ENCODE measurements around the gene NRXN2. TPM values are rescaled to one million over a fixed set of nuclear protein-coding genes. Genes with fewer than 3 reads are reported as not detected.

The NRXN2 gene
- total RNA-seq, 1 donor from 2014 or later, result 0.14 TPM

DNA sequence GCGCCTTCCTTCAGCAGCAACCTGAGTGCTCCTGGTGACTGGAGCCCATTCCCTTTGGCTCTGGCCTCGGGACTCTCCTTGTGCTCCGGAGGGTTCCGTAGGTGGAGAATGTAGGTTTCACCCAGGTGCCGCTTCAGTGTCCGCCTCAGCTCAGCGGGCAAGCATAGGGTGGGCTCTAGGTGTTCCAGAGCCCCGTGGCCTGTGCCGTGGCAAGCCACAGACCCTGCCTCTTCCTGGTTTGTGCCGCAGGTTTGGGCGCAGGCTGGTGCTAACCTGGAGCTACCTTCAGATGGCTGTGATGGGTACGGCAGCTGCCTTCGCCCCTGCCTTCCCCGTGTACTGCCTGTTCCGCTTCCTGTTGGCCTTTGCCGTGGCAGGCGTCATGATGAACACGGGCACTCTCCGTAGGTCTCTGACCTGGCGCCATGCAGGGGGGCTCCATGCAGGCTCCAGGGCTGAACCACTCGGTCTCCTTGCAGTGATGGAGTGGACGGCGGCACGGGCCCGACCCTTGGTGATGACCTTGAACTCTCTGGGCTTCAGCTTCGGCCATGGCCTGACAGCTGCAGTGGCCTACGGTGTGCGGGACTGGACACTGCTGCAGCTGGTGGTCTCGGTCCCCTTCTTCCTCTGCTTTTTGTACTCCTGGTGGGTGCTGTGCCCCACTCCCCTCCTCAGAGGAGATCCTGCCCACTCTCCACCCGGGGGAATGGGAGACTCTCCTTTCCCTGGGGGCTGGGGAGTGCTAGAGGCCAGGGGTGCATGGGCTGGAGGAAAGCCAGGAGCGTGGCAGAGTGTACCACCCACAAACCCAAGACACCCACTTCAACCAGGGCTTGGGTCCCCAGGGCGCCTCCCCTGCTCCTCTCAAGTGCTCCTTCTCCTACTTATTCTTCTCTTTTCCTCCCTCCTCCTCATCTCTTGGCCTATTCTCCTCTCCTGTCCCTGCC, 129.6 kb downstream of the NRXN2 start:
- no peak overlapping the region for H3K27ac ChIP-seq (ENCODE audit: low read depth, low read length)
- H3K9me3 ChIP-seq (ENCODE audit: insufficient read depth, low read depth, low read length), result peaks cover 2% of the 10 kb centered on the region
- no peaks in the 10 kb centered on the region for H3K4me1 ChIP-seq (ENCODE audit: insufficient read depth, low read length)
- H3K27me3 ChIP-seq (ENCODE audit: insufficient read depth, low read length), result no peaks in the 10 kb centered on the region
- no peak for DNase-seq (ENCODE audit: low read depth)
- no peak overlapping the region for H2AFZ ChIP-seq (ENCODE audit: low read depth, low read length)
- FAIRE-seq, result no peak
- Mint-ChIP-seq H3K27me3 (ENCODE audit: low read depth, unreplicated experiment) (peaks cover 24% of the 10 kb centered on the region), H3K27ac (ENCODE audit: unreplicated experiment) (no peak overlapping the region), H3K36me3 (ENCODE audit: low read depth, unreplicated experiment) (peaks cover 2% of the 10 kb centered on the region), H3K9me3 (ENCODE audit: unreplicated experiment) (peaks cover 9% of the 10 kb centered on the region), H3K4me1 (ENCODE audit: low read depth, unreplicated experiment) (no peaks in the 10 kb centered on the region), H3K4me3 (ENCODE audit: unreplicated experiment) (no peak overlapping the region)
- H3K4me3 ChIP-seq (ENCODE audit: insufficient read depth, low read depth, low read length), result no peak overlapping the region
- no peak overlapping the region for H3K4me2 ChIP-seq (ENCODE audit: low read length)
- H3K36me3 ChIP-seq (ENCODE audit: insufficient read depth, low read length), result no peaks in the 10 kb centered on the region
- H3K79me2 ChIP-seq (ENCODE audit: insufficient read depth, low read length), result no peaks in the 10 kb centered on the region
- no peak for TF ChIP-seq EZH2 (IDR thresholded peaks at IDR 0.05; ENCODE audit: insufficient read depth, low read length)
- TF ChIP-seq, protein P1, sequence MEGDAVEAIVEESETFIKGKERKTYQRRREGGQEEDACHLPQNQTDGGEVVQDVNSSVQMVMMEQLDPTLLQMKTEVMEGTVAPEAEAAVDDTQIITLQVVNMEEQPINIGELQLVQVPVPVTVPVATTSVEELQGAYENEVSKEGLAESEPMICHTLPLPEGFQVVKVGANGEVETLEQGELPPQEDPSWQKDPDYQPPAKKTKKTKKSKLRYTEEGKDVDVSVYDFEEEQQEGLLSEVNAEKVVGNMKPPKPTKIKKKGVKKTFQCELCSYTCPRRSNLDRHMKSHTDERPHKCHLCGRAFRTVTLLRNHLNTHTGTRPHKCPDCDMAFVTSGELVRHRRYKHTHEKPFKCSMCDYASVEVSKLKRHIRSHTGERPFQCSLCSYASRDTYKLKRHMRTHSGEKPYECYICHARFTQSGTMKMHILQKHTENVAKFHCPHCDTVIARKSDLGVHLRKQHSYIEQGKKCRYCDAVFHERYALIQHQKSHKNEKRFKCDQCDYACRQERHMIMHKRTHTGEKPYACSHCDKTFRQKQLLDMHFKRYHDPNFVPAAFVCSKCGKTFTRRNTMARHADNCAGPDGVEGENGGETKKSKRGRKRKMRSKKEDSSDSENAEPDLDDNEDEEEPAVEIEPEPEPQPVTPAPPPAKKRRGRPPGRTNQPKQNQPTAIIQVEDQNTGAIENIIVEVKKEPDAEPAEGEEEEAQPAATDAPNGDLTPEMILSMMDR (IDR thresholded peaks at IDR 0.05; ENCODE audit: insufficient read depth, low read depth, low read length), result no peak
- H4K20me1 ChIP-seq (ENCODE audit: insufficient read depth, low read length), result no peaks in the 10 kb centered on the region
- no peak overlapping the region for H3K9ac ChIP-seq (ENCODE audit: low read length)

- no peaks in the 10 kb centered on the region for H3K4me1 Mint-ChIP-seq (ENCODE audit: low read depth, unreplicated experiment)
- H3K27ac Mint-ChIP-seq (ENCODE audit: unreplicated experiment), result no peak overlapping the region
- no peak for DNase-seq (ENCODE audit: low read depth)
- peaks cover 31% of the 10 kb centered on the region for H3K27me3 Mint-ChIP-seq (ENCODE audit: low read depth, unreplicated experiment)
- no peak overlapping the region for H3K27ac ChIP-seq (ENCODE audit: low read depth, low read length)
- H3K4me3 Mint-ChIP-seq (ENCODE audit: unreplicated experiment), result no peak overlapping the region
- no peak overlapping the region for H2AFZ ChIP-seq (ENCODE audit: low read depth, low read length)
- H3K4me2 ChIP-seq (ENCODE audit: low read length), result no peak overlapping the region
- no peaks in the 10 kb centered on the region for H4K20me1 ChIP-seq (ENCODE audit: insufficient read depth, low read length)
- H3K79me2 ChIP-seq (ENCODE audit: insufficient read depth, low read length), result no peaks in the 10 kb centered on the region
- FAIRE-seq, result no peak
- peaks cover 2% of the 10 kb centered on the region for H3K36me3 Mint-ChIP-seq (ENCODE audit: low read depth, unreplicated experiment)
- no peaks in the 10 kb centered on the region for H3K36me3 ChIP-seq (ENCODE audit: insufficient read depth, low read length)
- no peak overlapping the region for H3K4me3 ChIP-seq (ENCODE audit: insufficient read depth, low read depth, low read length)
- peaks cover 16% of the 10 kb centered on the region for H3K9me3 Mint-ChIP-seq (ENCODE audit: unreplicated experiment)
- H3K9me3 ChIP-seq (ENCODE audit: insufficient read depth, low read depth, low read length), result peaks cover 2% of the 10 kb centered on the region
- no peak for TF ChIP-seq EZH2 (IDR thresholded peaks at IDR 0.05; ENCODE audit: insufficient read depth, low read length)
- TF ChIP-seq, protein P1 (IDR thresholded peaks at IDR 0.05; ENCODE audit: insufficient read depth, low read depth, low read length), result no peak
- H3K27me3 ChIP-seq (ENCODE audit: insufficient read depth, low read length), result no peaks in the 10 kb centered on the region
- H3K9ac ChIP-seq (ENCODE audit: low read length), result no peak overlapping the region
- H3K4me1 ChIP-seq (ENCODE audit: insufficient read depth, low read length), result no peaks in the 10 kb centered on the region
These were observed 130.3 kb downstream of the NRXN2 start for GRCh38 chr11:64592656-64593055.

DNA sequence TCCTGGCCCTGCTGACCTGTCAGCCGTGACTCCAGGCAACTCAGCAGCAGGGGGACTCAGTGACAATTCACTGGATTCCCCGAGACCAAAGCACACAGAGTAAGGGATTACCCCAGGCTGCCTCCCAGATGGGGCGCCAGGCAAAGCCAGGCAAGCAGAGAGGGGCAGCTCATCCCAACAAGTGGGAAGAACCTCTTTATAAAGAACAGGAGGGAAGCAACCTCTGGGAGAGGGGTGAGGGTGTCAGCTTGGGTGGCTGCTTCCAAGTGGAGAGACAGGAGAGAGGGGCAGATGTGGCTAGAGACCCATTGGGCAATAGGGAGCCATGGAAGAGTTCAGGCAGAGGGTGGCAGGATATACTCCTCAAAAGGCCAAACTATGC, 130.8 kb downstream of the NRXN2 start:
- FAIRE-seq, result no peak
- H3K27me3 Mint-ChIP-seq (ENCODE audit: low read depth, unreplicated experiment), result peaks cover 28% of the 10 kb centered on the region
- Histone ChIP-seq H3K79me2 (ENCODE audit: insufficient read depth, low read length) (no peaks in the 10 kb centered on the region), H3K4me2 (ENCODE audit: low read length) (no peak overlapping the region), H3K27me3 (ENCODE audit: insufficient read depth, low read length) (no peaks in the 10 kb centered on the region), H3K9me3 (ENCODE audit: insufficient read depth, low read depth, low read length) (peaks cover 2% of the 10 kb centered on the region), H3K9ac (ENCODE audit: low read length) (no peak overlapping the region), H4K20me1 (ENCODE audit: insufficient read depth, low read length) (no peaks in the 10 kb centered on the region), H2AFZ (ENCODE audit: low read depth, low read length) (no peak overlapping the region), H3K4me1 (ENCODE audit: insufficient read depth, low read length) (no peaks in the 10 kb centered on the region), H3K4me3 (ENCODE audit: insufficient read depth, low read depth, low read length) (no peak overlapping the region), H3K36me3 (ENCODE audit: insufficient read depth, low read length) (no peaks in the 10 kb centered on the region), H3K27ac (ENCODE audit: low read depth, low read length) (no peak overlapping the region)
- no peaks in the 10 kb centered on the region for H3K4me1 Mint-ChIP-seq (ENCODE audit: low read depth, unreplicated experiment)
- no peak overlapping the region for H3K4me3 Mint-ChIP-seq (ENCODE audit: unreplicated experiment)
- peaks cover 2% of the 10 kb centered on the region for H3K36me3 Mint-ChIP-seq (ENCODE audit: low read depth, unreplicated experiment)
- H3K27ac Mint-ChIP-seq (ENCODE audit: unreplicated experiment), result no peak overlapping the region
- peaks cover 16% of the 10 kb centered on the region for H3K9me3 Mint-ChIP-seq (ENCODE audit: unreplicated experiment)
- no peak for DNase-seq (ENCODE audit: low read depth)
- TF ChIP-seq, protein P1 (IDR thresholded peaks at IDR 0.05; ENCODE audit: insufficient read depth, low read depth, low read length), result no peak
- TF ChIP-seq EZH2 (IDR thresholded peaks at IDR 0.05; ENCODE audit: insufficient read depth, low read length), result no peak

All from astrocyte (in vitro differentiated cells and primary cell).